B cell (primary cell): ENCODE results near the gene MAD1L1. TPM values are rescaled to one million over a fixed set of nuclear protein-coding genes. Genes with fewer than 3 reads are reported as not detected.

Experiments
- ATAC-seq: fragments of 200-7000 bp; cut with Tn5 transposase; one replicate; pipeline ENCODE4 v1.10.0; 2021; ENCODE audit warnings: low read depth, mild to moderate bottlenecking, moderate number of reproducible peaks, moderate library complexity
- CTCF ChIA-PET: fragments of 350-600 bp; sonication (Branson Sonifier 250); formaldehyde crosslinking; loops from one replicate; lab custom pipeline; 2021; ENCODE audit warnings: antibody characterized with exemption, inconsistent platforms; lab: Charles Lee
- POLR2A ChIA-PET: fragments of 350-600 bp; sonication (Branson Sonifier 250); formaldehyde crosslinking; loops from one replicate; lab custom pipeline; 2021; ENCODE audit warnings: antibody characterized with exemption; lab: Charles Lee
- DNase-seq: peaks from one replicate; pipeline ENCODE4 v3.0.0; 2013
- H2AFZ ChIP-seq: 2 replicates; pipeline ENCODE4 v1.6.1; 2012; ENCODE audit warnings: mild to moderate bottlenecking, low read depth, low read length; ENCODE audit not compliant: insufficient read depth, poor library complexity, severe bottlenecking
- H3K27ac ChIP-seq, 2 donors: 1 replicate in 1 of 2; 2 replicates in 1 of 2; pipeline ENCODE4 v1.5.1; 2012 to 2013; ENCODE audit warnings: low read length in 2 of 2, mild to moderate bottlenecking in 2 of 2, moderate library complexity in 1 of 2
- H3K27me3 ChIP-seq, 4 experiments: fragments of 200-600 bp in 1 of 4; sonication (generic) in 1 of 4; replicated peaks in 1 of 4; 1 replicate in 2 of 4; 2 replicates in 2 of 4; pipeline versions ENCODE4 v1.6.1 to v1.7.0; 2013 to 2016; ENCODE audit warnings: low read length in 3 of 4, mild to moderate bottlenecking in 2 of 4, mixed read lengths in 1 of 4, moderate library complexity in 1 of 4; ENCODE audit not compliant: insufficient read depth in 4 of 4, control insufficient read depth in 3 of 4; ENCODE audit errors: control extremely low read depth in 1 of 4
- H3K36me3 ChIP-seq, 2 experiments: replicated peaks in 1 of 2; 1 replicate in 1 of 2; 2 replicates in 1 of 2; pipeline versions ENCODE4 v1.6.1 to v1.7.1; 2013; ENCODE audit warnings: low read length in 1 of 2; ENCODE audit not compliant: insufficient read depth in 2 of 2, control insufficient read depth in 1 of 2; ENCODE audit errors: control extremely low read depth in 1 of 2, extremely low read depth in 1 of 2
- H3K4me1 ChIP-seq, 2 donors: fragments of 200-600 bp in 1 of 2; sonication (generic) in 1 of 2; 1 replicate in 1 of 2; 2 replicates in 1 of 2; pipeline versions ENCODE4 v1.5.1 to v1.6.1; 2013 to 2017; ENCODE audit warnings: low read length in 2 of 2; ENCODE audit not compliant: control insufficient read depth in 2 of 2, insufficient read depth in 2 of 2
- H3K4me2 ChIP-seq: replicated peaks from 2 replicates; pipeline ENCODE3; 2012; ENCODE audit warnings: mild to moderate bottlenecking, low read depth, low read length; ENCODE audit not compliant: poor library complexity, severe bottlenecking
- H3K4me3 ChIP-seq, 5 experiments: fragments of 200-600 bp in 1 of 5; sonication (generic) in 1 of 5; 1 replicate in 3 of 5; 2 replicates in 2 of 5; pipeline versions ENCODE4 v1.5.1 to v1.7.0; 2011 to 2016; ENCODE audit warnings: low read length in 4 of 5, mild to moderate bottlenecking in 4 of 5, low read depth in 2 of 5, control low read depth in 1 of 5, moderate library complexity in 1 of 5; ENCODE audit not compliant: insufficient read depth in 1 of 5; ENCODE audit errors: control extremely low read depth in 1 of 5, extremely low read depth in 1 of 5
- H3K79me2 ChIP-seq: fragments of 200-600 bp; sonication (generic); one replicate; pipeline ENCODE4 v1.6.0; 2016; ENCODE audit warnings: low read length; ENCODE audit not compliant: control insufficient read depth, insufficient read depth
- H3K9ac ChIP-seq: fragments of 200-600 bp; sonication (generic); 2 replicates; pipeline ENCODE4 v1.6.1; 2017; ENCODE audit warnings: mild to moderate bottlenecking, low read length, moderate library complexity
- H3K9me3 ChIP-seq, 3 donors: one replicate each; pipeline versions ENCODE4 v1.6.1 to v1.7.1; 2013; ENCODE audit warnings: low read length in 2 of 3; ENCODE audit not compliant: control insufficient read depth in 2 of 3, insufficient read depth in 1 of 3; ENCODE audit errors: control extremely low read depth in 1 of 3
- H4K20me1 ChIP-seq: 2 replicates; pipeline ENCODE4 v1.6.0; 2012; ENCODE audit warnings: mild to moderate bottlenecking, low read length; ENCODE audit not compliant: insufficient read depth, control insufficient read depth, poor library complexity, severe bottlenecking
- H3K27ac Mint-ChIP-seq: one replicate; pipeline ENCODE4 v1.8.0; 2021; ENCODE audit warnings: mixed read lengths
- H3K27me3 Mint-ChIP-seq: one replicate; pipeline ENCODE4 v1.8.0; 2021; ENCODE audit warnings: mixed read lengths
- H3K4me1 Mint-ChIP-seq: one replicate; pipeline ENCODE4 v1.8.0; 2021; ENCODE audit warnings: mixed read lengths
- H3K4me3 Mint-ChIP-seq: one replicate; pipeline ENCODE4 v1.8.0; 2021; ENCODE audit warnings: mixed read lengths
- H3K9me3 Mint-ChIP-seq: one replicate; pipeline ENCODE4 v1.8.0; 2022; ENCODE audit warnings: mixed read lengths; ENCODE audit not compliant: insufficient read depth
- CTCF ChIP-seq: fragments of 200-600 bp; IDR thresholded peaks from one replicate; pipeline ENCODE4 v1.8.0; 2022; ENCODE audit warnings: antibody characterized with exemption, mild to moderate bottlenecking
- EZH2 ChIP-seq: IDR thresholded peaks from 2 replicates; pipeline ENCODE4 v1.6.1; 2012; ENCODE audit warnings: borderline replicate concordance, low read depth, mild to moderate bottlenecking, moderate library complexity, low read length; ENCODE audit not compliant: insufficient read depth, poor library complexity, severe bottlenecking
- WGBS: methylation state at CpG from one replicate; pipeline ENCODE4 v1.1.5; 2013; ENCODE audit warnings: missing lambda C conversion rate; ENCODE audit not compliant: insufficient coverage; 5-methylcytosine and 5-hydroxymethylcytosine counted together
- intact Hi-C: fragments of 100-400 bp; cut with micrococcal nuclease; formaldehyde crosslinking; loops from one replicate; pipeline ENCODE4 v1.10.0; 2022
- polyA plus RNA-seq: library from polyadenylated mRNA; depleted of rRNA; stranded (reverse); fragments of >200 nt; gene quantifications from 2 replicates; pipeline ENCODE4 v1.2.3, GENCODE V29; 2012
- total RNA-seq, 2 donors: library from RNA; stranded (reverse); fragments of 120-200 nt in 1 of 2; gene quantifications; 1 replicate in 1 of 2; 2 replicates in 1 of 2; pipeline versions ENCODE4 v1.2.3 to v1.2.4, GENCODE V29; 2013 to 2022

Gene MAD1L1
- total and polyA plus RNA-seq, 2 donors (not counting 1 experiment from before 2014, with no cell fraction given): 86.7 to 110 TPM

- no peak overlapping the region for H2AFZ ChIP-seq
- H3K27ac ChIP-seq: peak overlapping the region; percentile 53 to 63
- 84% methylated on average over 19 of the region's 20 CpGs for WGBS
- peaks cover 3 to 31% of the 10 kb centered on the region in 2 experiments for H3K36me3 ChIP-seq
- peak overlapping the region; percentile 38 for H3K4me2 ChIP-seq
- H3K4me1 Mint-ChIP-seq: peaks cover 52% of the 10 kb centered on the region
- no peaks in the 10 kb centered on the region for H3K9me3 Mint-ChIP-seq
- intact Hi-C loops: loop anchor here (10.0 kb wide), 2 partner anchors 146 to 176 kb away; no protein-coding TSS in a partner anchor
- no peaks in the 10 kb centered on the region for H3K9me3 ChIP-seq
- no peak for TF ChIP-seq CTCF
- TF ChIP-seq EZH2: no peak
- H3K4me1 ChIP-seq: peaks cover 44 to 47% of the 10 kb centered on the region in 2 donors
- peak; percentile 12 for ATAC-seq
- CTCF ChIA-PET: no interaction called here
- H3K9ac ChIP-seq: no peak overlapping the region
- H3K4me3 Mint-ChIP-seq: peak overlapping the region; percentile 23
- H3K27ac Mint-ChIP-seq: peak overlapping the region; percentile 67
- H3K27me3 ChIP-seq: no peaks in the 10 kb centered on the region
- peaks cover 53% of the 10 kb centered on the region for H4K20me1 ChIP-seq
- no peaks in the 10 kb centered on the region for H3K27me3 Mint-ChIP-seq
- H3K4me3 ChIP-seq: no peak overlapping the region
- peaks cover 50% of the 10 kb centered on the region for H3K79me2 ChIP-seq
- POLR2A ChIA-PET: interaction anchor here (0.6 kb wide), 1 partner anchor 305 kb away, joined by 3 read pairs; no protein-coding TSS in a partner anchor
- no peak for DNase-seq
These were observed 303.9 kb downstream of the MAD1L1 start for GRCh38 chr7:1928645-1929348.
